ENCODE results near the gene NPLOC4.
A peak's percentile ranks its signal among the peaks of the same experiment; 100 is the strongest.

Gene NPLOC4

DNA sequence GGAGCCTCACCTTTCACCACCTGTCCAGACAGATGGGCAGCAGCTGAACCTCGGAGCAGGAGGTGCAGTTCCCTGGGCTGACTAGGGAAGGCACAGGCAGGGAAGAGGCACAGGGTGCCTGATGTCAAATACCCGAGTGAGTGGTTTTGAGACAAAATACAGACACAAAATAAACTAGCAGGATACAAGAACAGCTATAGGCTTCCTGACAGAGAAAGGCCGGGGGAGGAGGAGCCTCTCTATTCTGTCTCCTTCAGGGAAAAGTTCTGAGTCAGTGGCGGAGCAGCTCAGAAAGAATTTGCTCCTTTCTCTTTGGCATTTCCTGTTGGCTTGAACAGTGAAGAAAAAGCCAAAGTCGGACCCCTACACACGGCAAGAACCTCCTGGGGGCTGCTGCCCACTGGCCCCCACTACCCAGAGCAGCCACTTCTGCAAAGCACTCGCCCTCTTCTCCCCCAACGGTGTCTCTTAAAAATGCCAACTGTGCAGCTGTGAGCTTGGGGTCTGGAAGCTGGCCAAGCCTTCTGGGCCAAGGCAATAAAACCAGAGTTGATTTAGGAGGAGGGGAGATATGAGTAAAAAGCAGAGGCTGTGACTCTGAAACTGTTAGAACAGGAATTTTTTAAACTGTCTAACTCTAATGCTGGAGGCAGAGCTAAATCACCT, 70.3 kb downstream of the NPLOC4 start:
- no peak for DNase-seq (ENCODE audit: low read depth)

DNA sequence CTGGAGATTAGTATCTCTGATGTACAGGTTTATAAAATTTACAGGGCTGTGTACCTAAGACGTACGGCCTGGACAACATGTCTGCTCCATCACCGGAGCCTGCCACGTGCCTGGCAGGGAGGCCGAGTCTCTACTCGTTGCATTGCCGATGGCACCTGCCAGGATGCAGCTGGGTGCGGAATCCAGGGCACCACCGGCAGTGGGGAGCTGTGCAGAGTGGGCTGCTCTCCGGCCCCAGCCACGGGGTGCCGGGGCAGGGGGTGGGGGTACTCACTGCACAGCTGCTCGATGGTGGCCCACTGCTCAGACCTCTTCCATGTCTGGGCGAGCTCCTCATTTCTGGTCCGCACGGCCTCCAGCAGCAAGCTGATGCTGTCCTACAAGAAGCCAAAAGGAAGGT, 71.7 kb downstream of the NPLOC4 start:
- no peak for DNase-seq (ENCODE audit: low read depth)

DNA sequence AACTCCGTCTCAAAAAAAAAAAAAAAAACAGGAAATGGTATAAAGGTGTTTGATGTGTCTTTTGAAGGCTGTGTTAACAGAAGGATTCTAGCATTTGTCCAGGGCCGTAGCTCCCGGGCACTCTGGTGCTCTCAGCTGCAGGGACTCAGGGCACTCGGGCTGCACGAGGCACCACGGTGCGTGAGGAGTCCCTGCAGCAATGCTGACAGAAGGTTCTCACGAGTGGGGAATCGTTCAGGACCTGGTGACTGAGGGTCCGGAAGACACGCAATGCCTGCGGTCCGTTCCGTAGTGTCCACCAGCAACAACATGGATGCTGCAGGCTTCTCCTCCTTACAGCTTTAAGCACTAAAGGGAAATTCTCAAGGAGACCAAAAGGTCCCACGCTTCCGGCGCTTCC, 72.1 kb downstream of the NPLOC4 start:
- no peak for DNase-seq (ENCODE audit: low read depth)

DNA sequence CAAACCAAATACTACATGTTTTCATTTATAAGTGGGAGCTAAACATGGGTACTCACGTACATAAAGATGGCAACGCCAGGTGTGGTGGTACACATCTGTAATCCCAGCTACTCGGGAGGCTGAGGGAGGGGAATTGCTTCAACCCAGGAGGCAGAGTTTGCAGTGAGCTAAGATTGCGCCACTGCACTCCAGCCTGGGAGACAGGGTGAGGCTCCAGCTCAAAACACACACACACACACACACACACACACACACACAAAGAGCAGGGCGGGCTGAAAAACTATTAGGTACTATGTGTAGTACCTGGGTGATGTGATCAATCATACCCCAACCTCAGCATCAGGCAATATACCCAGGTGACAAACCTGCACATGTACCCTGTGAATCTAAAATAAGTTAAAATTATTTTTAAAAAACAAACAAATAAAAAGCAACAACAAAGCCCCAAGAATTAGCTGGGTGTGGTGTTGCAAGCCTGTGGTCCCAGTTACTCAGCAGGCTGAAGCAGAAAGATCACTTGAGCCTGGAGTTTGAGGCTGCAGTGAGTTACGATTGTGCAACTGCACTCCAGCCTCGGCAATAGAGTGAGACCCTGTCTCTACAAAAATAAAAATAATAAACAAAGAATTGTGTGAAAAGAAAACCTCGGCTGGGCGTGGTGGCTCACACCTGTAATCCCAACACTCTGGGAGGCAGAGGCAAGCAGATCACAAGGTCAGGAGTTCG, 72.9 kb downstream of the NPLOC4 start:
- DNase-seq (ENCODE audit: low read depth), result no peak

DNA sequence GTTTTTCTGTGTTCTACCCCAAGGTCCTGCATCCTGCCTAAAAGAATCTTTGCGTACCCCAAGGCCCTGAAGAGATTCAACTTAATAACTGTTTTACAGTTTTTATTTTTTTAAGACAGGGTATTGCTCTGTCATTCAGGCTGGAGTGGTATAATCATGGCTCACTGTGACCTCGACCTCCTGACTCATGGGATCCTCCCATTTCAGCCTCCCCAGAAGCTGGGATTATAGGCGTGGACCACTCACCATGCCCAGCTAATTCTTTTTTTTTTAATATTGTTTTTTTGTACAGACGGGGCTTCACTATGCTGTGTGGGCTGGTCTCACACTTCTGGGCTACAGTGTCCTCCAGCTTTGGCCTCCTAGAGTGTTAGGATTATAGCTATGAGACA, 75.4 kb downstream of the NPLOC4 start:
- DNase-seq (ENCODE audit: low read depth), result no peak

DNA sequence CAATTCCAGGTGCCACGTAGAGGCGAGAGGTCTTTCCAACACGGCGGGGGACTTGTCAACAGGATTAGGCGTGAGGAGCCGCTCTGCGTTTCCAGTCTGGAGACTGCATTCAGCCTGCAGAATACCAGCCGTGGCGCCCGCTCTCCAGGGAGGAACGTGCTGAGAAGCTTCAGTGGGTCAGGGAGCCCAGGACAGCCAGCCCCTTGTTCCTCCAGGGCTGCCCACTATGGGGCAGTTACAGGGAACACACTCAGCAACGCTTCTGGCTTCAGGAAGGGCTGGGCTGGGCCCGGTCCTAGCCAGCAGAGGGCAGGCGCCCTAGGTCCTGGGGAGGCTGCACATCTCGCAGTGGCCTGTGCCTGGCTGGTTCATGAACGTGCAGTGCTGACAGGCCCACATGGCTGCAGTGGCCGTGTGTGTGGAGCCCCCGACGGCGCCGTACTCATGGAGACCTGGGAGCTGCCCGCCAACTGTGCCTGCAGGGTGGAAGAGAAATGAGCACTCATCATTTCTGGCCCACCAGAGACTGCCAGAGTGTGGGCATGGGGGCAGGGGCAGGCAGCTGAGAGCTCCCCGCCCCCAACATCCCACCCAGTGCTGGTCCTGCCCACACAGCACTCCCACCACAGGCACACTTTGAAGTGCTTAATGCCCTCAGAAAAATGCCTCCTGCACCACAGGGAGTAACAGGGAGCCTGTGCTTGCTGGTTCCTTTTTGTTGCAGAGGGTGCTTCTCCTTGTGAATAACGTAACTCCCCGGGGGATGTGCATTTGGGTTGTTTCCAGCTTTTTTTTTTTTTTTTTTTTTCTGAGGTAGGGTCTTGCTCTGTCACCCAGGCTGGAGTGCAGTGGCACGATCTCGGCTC, 77.7 kb downstream of the NPLOC4 start:
- DNase-seq (ENCODE audit: low read depth), result no peak

DNA sequence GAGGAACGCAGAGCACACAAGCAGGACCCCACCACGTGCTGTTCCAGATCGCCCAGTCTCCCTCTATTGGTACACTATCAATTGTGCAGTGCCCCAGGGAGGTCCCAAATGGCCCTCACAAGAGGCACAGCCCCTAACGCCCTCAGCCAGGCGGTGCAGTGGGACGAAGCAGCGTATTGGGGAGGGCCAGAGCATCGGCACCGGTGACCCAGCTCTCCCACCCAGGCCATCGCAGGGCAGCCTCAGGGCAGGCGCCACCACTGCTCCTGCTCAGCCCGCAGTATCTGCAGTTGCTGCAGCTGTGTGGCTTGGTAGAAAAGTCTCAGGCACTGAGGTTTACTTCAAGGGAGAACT, 78.8 kb downstream of the NPLOC4 start:
- no peak for DNase-seq (ENCODE audit: low read depth)

DNA sequence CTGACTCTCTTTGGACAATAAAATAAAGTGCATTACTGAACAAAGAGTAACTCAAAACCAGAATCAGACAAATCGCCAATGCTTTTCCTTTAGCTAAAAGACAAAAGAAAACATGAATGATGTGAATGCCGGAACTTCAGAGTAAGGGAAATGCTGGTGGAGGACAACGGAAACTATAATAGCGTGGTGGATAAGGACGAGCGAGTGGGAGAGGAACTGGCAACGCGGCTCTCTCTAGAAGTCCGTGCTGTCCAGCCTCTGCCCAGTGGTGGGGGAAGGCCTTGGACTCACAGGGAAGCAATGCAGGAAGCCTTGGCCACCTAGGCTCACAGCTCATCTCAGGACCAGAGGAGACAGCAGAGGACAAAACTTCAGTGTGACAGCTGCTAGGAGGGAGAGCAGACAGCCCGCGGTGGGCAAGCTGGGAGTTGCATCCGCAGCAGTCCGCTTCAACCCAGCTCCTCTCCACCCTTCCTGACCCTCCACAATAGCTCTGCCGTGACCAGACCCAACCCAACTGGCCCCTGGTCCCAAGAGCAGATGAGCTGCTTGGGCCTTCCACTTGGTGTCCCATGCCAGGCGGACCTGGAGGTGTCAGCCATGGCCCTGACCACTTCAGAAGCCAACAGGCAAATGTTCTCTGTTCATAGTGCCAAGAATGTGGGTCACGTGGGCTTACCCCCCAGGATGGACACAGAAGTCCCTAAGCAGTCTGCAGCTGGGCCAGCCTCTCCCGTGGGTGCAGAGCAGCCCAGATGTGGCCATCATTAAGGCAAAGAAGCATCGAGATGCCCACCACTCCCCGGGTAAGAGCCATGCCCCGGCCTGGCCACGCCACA, 79.4 kb downstream of the NPLOC4 start:
- DNase-seq (ENCODE audit: low read depth), result no peak

DNA sequence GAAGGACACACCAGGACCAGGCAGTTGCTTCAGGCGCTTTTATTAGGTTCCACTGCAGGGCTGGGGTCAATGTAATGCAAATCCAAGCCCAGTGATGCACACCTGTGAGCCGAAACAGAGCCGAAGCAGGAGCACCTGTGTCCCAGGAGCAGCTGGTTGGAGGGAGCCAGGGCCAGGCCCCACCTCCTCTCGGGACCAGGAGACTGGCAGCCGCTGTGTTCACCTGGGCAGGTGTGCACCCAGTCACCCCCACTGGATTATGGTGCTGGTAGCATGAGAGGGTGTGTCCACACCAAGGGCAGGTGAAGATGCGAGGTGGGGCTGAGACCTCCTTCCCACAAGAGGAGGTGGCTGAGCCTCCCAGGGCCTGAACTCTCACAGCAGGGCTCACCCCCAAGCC, 80.0 kb downstream of the NPLOC4 start:
- DNase-seq (ENCODE audit: low read depth), result no peak

DNA sequence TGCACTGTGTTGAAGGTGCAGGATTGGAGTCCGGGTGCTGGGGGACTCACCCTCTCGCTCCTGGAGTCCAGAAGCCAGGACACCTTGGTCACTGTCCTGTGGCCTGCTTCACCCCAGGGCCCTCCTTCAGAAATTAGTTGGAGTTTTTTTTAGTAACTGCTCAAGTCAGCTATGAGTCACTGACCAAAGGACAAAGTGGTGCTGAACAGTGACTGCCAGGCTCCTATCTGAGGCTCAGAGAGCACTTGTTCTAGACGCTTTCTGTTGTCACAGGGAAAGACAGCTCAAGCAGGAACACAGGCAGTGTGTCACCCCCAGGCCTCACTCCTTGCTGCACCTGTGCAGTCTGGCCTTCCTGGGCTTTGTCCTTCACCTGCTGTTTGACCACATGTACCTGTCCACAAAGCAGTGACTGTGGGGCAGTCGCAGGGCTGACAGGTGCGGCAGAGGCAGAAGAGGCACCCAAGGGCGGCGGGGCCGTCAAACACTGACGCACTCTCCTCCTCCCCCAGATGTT, 80.7 kb downstream of the NPLOC4 start:
- DNase-seq (ENCODE audit: low read depth), result no peak

DNA sequence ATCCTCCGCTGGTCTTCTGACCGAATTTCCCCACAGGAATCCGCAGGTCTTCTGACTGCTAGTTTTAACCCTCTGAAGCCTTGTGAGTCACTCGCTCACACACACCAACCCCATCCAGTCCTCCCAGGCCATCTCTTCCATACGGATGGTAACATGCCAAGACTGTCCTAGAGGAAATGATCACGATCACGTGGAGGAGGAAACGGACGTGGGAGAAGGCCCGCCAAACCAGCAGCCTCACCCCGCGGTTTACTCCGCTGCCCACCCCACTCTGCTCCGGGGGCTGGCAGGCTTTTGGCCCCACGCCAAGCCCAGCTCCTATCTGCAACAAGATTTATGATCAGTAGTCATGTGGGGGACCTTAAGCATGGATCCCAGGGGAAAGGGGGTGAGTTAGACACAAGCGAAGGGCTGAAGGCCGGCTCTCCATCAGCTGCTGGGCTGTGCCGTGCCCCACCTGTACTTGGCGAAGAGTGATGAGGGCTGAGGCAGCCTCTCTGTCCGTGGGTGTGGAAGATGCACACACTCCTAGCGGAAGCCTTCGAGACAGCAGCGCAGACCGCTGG, 83.2 kb downstream of the NPLOC4 start:
- DNase-seq (ENCODE audit: low read depth), result peak; percentile 63

DNA sequence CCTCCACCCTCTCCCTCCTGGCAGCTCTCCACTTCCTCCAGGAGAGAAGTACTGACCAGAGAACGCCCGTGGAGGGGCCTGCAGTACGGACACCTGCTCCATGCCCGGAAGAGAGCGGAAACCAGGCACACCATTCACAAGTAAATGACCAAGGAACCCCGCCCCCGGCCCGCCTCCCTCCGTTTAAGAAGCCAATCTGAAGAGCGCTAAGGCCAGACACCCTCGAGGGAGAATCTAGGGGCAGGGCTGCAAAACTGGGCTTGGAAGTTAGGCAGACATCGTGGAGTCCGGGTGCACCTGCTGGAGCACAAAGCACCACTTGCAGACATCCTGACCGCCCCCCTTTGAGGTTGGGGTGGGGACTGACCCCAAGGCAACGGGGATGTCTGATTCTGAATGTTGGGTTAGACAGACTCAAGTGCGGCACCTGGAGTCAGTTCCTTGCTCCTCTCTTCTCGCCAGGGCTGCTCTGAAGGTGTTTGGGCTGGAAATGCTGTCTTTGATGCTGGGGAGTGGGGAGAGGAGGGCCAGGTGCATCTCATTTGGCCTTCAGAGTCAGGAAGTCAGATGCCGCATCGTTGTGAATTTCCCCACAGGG, 83.8 kb downstream of the NPLOC4 start:
- DNase-seq (ENCODE audit: low read depth), result peak; percentile 68

DNA sequence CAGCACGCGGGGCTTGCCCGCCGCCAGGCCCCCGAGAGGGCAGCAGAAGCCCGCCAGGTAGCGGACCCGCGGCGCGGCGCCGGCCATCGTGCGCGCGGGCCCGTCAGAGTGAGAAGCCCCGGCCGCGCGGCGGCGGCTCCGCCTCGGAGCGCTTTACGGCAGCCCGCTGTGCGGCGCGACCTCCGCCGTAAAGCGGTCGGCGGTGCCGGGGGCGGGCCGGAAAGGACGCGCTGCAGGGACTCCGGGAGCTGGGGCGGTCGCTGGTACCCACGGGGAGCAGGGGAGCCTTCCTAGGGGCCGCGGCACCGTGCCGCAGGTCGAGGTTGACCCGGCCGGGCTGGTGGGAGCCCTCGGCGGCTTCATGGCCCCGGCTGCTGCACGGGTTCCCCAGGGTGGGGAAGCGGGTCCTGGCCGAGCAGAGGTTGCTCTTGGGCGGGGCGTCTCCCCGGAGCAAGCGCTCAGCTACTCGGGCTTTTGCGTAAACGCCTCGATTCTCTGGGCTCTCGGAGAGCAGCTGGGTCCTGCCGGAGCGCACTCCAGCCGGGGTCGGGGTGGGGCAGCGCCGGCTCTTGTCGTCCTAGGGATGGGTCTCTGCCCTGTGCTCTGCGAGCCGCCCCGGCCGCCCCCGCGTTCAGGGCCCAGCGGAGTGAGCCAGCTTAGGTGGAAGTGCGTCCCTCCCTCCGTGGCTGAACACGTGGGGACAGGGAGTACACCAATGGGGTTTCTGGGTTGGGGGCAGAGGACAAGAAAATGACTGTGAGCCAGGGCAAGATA, 84.5 kb downstream of the NPLOC4 start, which contains the start of gene FAAP100:
Gene FAAP100 (minus strand): TSS at position 110 of the 774 bp plus-strand sequence. CDS start 23 bp downstream, at position 87.
- DNase-seq (ENCODE audit: low read depth), result peak; percentile 60

DNA sequence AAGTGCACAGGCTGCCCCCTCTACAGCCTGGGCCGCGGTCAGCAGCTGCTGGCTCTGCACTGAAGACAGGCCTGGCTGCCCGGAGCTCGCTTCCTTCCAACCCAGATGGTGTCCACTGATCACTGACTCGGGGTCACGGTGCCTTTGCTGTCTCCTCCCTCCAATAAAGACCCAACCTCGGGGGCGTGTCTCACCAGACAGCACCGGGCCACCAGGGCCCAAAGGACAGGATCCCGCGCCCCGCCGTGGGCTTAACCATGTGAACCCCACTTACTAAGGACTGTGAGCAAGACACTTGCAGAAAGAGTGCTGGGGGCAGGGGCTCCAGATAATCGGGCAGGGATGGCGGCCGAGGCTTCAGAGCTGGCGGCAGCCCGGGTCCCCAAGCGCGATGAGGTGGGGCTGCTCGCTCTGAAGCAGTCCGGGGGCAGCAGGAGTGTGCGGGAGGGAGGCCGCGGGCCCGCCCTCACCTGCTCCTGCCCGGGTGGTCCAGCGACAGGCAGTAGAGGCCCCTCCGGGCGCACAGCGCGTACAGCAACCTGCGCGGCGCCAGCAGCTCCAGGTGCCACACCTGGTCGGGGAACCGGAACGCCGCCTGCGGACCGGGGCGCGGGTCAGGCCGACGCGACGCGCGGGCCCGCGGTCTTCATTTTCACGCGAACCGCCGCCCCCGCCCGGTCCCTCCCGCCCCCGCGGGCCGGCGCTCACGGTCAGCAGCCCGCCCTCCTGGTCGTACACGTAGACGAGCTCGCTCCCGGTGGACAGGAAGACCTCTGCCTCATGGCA, 85.3 kb downstream of the NPLOC4 start:
- peak; percentile 73 for DNase-seq (ENCODE audit: low read depth)

DNA sequence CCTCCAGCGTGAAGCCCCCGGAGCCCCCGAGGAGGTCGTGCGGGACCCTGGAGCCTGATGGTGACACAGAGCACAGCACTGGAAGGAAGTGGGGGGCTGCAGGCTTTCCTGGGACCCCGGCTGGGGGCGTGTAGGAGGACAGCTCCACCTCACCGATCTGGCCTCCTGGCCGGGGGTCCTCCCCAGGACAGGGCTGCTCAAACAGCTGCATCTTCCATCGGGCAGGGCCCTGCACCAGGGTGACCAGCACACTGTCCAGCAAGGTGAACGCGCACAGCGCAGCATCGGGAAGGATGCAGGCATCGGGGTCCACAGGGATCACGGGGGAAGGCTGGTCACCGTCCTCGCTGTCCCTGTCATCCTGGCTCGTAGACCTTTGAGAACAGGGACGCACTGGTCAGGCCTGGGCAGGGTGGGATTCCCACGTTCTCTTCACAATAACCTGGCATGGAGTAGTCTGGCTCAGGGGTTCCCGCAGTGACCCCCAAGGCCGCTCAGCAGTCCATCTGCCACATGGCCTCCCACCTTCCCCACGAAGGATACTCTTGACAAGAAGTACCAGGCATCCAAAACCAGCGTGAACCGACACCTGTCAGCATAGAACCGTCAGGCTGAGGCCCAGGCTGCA, 86.0 kb downstream of the NPLOC4 start:
- no peak for DNase-seq (ENCODE audit: low read depth)

DNA sequence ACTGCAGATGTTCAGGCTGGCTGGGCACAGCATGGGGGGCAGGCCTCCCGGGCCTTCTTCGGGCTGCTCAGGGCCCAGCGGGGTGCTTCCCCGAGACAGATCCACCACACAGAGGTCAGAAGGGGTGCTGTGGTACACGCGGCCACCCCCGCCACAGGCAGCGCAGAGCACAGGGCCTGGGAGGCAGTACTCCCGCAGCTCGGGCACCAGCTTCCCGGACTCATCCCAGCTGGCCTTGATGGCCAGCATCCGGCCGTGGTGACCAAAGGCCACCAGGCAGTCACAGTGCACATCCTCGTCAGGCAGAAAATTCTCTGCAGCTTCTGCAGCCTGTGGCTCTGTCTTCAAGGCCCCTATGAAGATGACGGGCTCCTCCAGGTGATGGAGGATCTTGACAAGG, 86.6 kb downstream of the NPLOC4 start:
- no peak for DNase-seq (ENCODE audit: low read depth)

DNA sequence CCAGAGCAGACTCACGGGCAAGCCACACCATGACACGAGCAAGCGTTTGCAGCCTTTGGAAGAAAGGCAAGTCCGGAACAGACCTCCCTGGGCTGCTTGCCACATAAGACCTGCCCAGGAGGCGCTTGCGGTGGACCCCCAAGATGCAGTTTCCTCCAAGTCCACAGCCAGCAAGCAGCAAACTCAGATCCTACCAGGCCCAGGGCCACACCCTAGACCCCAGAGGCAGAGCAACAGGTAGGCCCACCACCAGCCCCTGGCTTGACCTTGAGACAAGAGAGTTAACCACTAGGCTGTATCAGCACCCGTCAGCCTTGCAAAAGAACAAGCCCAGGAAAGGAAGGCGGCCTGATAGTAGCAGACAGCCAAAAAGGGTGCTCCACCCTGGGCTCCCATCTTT, 87.1 kb downstream of the NPLOC4 start:
- DNase-seq (ENCODE audit: low read depth), result no peak

DNA sequence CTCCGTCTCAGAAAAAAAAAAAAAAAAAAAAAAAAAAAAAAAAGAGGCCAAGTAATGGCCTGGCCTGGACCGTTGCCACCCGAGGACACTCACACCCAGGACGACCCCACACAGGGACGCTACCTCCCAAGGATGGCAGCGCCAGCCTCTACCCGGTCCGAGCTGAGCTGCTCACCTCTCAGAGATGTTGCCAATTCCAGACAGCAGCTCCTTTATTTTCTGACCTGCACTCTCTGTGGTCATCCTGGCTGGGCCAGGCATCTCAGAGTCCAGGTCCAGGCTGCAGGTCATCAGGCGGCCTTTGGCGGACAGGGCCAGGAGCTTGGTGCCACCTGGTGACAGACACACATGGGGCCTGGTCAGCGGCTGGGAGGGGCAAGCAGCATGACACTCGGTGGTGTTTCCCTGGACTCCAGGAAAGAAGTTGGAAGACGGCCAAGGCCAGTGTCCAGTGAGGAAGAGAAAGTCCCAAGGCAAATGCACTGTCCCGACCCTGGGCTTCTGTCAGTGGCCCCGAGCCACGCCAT, 87.8 kb downstream of the NPLOC4 start:
- no peak for DNase-seq (ENCODE audit: low read depth)

DNA sequence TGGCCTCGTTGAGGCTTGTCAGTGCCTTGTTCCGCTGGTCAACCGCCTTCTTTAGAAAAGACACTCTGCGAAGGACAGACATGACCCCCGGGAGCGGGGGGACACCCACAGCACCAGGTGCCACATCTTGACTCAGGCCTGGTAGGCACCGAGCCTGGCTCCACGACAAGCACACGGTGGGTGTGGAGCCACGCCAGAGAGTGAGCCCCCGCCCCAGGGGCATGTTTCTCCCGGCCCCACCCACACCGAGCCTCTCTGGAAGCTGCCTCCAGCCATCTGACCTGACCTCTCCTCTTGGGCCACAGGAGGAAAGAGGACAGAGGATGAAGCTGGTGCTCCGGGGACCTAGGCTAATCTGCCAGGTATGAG, 89.3 kb downstream of the NPLOC4 start:
- no peak for DNase-seq (ENCODE audit: low read depth)

Measured in CMK (cell line).